Hepatic stellate cell (primary cell): Measurements from ENCODE around the gene SLC12A8.

Source experiments
- DNase-seq: peaks from one replicate; pipeline ENCODE4 v3.0.0; 2011; ENCODE audit warnings: low spot score

Gene SLC12A8

DNA sequence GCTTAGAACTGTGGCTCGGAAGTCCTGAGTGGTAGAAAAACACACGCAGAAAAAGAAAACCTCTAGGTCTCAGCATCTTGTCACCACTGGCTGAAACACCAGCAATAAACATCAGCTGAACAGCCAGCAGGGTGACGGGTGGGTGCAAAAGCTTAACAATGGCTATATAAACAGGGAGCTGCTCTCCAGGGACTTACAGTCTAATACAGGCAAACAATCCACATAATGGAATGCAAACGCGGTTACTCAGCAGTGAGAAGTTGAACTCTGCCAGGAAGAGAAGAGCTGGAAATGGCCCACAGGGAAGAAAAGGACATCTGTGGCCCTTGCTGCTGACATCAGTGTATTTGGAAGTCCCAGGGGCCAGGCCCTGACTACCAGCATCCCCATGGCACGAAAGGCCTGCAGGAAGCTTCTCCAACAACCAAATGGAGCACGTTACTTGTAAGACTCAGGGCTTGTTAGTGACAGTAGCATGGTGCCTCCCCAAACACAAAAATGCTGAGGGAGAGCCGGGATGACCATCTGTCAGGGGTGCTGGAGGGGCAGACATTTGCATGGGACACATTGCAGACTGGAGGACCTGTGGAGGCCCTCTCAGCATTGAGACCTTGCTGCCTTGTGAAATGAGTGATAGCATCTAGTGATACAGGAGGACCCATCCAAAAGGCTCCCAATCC lies 159.8 kb downstream of the SLC12A8 start:
- peak; percentile 81 for DNase-seq

DNA sequence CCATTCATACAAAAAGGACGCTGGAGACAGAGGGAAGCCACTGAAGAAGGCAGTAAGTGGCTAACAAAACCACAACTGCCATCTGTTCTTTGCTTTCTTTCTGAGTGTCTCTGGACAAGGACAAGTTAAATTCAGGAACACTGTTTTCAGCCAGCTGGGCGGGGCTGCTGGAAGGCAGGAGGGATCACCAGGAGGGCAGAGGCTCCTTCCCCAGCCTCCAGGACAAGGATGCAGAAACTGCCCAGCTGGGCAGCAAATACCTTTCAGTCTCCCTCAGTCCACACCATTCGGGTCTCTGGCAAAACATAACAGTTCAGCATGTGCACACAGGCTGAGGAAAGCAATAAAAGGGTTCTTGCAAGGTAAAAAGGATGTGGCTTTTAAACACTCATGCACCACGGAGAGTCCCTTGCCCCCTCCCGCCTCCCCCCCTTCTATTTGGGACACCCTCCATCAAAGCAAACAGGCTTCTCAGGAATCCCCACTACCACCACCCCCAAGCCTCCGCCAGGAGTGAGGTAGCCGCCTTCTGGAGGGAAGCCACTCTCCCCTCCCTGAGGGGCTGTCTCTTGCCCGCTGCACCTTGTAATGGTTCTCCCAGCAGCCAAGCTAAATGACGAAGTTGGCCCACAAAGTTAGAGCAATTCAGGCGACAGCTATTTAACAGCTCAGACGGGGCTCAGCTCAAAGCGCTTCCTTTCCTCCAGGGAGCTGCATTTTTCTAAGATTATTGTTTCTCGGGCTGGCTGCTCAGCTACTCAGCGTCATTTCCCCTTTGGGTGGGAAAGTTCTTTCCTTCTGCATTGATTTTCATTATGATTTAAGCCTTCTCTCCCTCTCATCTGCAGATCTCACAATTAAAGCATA lies 160.6 kb downstream of the SLC12A8 start:
- peak; percentile 71 for DNase-seq

DNA sequence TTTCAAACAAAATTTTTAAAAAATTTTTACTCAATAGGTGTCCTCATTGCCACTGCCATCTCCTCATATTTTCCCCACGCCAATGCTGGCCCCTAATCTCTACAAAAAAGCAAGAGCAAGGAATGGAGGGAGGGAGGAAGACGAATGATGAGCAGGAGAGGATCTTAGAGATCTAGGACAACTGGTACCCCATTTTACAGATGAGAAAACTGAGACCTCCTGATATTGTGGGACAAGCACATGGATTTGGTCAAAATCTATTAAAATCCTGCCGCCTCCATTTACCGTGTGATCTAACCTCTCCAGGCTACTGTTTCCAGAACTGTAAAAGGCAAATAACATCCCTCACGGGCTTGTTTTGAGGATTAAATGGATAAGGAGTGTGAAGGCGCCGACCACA lies 161.3 kb downstream of the SLC12A8 start:
- no peak for DNase-seq

DNA sequence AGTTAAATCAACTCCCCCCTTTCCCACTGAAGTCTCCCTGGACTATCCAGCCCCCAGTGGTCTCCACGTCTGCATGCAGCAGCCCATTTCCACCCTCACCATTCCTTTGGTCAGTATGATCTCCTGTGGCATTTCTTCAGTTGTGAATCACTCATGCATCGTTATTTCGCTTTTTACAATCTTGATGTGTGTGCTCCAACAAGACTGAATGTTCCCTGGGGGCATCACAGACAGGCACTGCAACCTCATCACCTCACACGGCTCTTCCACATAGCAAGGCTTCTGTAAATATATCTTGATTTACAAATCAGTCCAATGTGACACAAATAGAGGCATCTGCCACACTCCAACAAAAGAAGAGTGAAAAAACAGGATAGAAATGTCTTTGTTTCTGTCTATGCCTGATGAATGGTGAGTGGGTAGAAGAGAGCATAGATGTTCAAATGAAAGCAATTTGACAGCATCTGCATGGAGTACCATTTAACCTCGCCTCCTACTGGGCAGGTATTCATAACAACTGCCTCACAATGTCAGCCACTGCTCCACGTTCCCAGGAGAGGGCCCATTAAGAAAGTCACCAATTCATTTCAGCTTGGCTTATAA lies 162.0 kb downstream of the SLC12A8 start:
- DNase-seq: no peak

DNA sequence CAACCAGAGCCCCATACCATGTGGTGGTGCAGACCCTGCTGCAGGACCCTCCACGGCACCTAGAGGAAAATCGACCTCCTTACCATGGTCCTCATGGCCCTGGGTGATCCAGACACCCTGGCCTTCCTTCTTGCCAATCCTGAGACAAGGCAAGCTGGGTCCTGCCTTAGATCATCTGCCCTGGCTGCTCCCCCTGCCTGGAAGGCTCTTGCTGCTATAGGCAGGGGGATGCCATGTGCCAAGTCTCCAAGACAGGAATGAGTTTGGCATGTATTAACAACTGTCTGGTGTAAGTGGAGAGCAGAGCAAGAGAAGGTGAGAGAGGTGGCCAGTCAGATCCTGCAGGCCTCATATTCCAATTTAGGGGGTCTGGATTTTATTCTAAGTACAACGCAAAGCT lies 164.3 kb downstream of the SLC12A8 start:
- DNase-seq: no peak

DNA sequence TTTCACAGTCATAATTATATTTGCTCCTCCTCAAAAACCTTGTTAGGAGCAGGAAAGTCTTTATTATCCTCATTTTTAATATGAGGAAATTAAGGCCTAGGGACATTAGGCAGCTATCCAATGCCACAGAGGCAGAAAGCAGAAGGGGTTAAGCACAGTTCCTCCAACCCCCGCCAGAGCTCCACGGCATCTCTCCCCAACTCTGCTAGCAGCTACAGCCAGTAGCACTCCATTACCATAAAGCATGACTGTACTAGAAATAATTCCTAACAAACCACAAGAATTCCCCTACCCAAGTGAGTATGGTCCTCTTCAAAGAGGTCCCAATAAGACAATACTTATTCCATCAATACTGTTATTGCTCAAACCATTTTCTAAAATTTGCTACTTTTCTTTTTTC lies 166.6 kb downstream of the SLC12A8 start:
- DNase-seq: peak; percentile 76

DNA sequence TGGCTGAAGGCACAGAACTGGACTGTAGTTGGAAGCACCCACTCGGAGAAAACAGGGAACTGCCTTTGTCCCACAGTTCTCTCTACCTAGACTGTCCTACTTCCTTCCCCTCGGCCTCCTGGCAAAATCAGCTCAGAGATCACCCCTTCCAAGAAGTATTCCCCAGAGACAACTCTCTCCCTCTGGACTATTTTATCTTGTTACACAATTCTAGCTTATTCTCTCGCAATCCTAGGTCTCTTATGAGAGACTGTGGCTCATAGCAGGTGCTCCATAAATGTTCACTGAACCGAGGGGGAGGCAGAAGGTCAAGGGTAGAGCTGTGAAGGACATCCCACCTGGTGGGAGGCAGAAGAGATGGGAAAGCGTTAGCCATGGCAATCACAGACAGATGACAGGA lies 167.4 kb downstream of the SLC12A8 start:
- DNase-seq: no peak

DNA sequence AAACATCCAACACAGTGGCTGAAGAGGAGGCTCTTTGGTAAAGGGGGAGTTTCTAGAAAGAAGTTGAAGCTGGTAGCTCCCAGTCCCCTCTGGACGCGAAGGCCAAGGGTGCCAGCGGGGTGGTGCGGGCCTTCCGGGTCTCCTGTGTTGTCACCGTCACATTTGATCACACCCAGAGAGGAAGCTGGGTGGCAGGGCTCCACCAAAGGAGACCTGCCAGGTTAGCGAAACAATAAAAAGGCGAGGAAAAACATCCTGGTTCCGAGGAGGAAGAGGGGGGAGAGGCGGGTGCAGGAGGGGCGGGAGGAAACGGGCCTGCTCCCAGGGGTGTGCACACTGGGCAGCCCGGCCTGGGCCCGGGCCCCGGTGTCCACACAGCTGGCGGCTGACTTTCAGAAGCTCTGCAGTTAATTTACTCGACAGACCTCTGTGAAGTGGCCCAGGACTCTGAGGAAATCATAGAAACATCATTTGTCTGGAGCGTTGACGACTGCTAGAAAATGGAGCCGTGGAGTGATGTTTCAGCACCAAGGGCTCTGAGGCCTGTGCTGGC lies 168.9 kb downstream of the SLC12A8 start:
- DNase-seq: no peak

DNA sequence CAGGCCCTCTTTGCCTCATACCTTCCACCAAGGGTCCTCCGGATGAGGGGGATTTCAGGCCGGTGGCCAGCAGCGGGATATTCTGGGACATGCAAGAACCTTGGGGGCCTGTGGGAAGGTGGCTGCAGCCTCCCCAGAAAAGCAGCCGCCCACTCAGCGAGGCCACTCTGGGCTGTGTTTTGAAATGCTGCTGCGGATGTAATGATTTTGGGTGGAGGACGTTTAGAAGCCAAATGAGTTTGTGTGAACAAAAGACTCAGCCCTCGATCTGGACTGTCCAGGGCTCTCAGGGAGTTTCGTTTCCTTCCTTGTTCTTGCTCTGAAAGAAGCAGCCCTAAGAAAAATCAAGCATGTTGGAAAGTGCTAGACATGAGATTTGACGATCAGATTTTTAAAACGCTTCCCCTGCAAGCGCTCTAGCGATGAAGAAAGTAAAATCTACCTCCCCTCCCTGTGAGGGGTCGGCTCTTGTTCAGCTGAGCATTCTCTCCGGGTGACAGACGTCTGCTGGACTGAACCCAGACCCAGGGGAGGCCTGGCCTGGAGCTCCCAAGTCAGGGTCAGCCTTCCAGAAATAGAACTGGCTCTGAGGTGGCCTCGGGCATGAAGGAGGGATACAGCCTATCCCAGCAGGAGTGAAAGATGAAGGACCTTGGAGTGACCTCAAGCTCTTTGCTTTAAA lies 169.7 kb downstream of the SLC12A8 start:
- no peak for DNase-seq

DNA sequence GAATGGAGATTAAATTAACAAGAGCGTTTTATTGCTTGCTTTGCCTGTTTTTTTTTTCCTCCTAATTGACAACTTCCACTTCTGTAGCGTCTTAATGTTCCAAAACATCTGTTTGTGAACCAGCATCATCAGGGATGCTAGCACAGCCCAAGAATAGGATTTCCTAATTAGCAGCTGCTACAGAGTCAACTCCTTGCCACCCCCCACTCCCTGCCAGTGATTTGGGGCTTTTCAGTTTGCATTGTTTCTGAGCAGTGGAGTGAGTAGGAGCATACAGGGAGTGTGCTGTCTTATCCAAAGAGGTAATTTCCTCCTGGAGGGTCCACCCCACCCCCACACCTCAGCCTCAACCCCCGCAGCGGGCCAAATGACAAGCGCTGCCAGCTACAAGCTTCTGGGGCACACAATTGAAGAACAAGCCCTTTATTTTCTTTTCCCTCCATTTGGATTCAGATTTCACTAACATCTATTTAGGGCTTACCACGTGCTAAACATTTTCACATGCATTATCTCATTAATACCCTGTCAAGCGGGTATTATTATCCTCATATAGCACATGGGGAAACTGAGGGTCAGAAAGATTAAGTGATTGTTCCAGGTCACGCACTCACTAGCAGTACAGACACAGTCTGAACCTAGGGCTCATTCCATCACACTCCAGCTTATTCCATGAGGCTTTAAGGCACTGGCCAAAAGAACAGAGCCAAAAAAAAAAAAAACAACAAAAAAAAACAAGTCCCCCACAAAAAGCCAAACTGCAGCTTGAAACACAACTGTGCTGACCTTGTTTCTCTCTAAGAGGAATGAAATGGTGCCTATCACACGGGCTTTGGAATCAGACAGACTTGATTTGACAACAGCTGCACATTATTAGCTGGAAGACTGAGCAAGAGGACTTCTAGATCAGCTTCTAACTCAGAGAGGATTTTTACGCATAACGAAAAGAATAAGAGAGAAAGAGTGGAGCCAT lies 173.1 kb downstream of the SLC12A8 start:
- DNase-seq: no peak

DNA sequence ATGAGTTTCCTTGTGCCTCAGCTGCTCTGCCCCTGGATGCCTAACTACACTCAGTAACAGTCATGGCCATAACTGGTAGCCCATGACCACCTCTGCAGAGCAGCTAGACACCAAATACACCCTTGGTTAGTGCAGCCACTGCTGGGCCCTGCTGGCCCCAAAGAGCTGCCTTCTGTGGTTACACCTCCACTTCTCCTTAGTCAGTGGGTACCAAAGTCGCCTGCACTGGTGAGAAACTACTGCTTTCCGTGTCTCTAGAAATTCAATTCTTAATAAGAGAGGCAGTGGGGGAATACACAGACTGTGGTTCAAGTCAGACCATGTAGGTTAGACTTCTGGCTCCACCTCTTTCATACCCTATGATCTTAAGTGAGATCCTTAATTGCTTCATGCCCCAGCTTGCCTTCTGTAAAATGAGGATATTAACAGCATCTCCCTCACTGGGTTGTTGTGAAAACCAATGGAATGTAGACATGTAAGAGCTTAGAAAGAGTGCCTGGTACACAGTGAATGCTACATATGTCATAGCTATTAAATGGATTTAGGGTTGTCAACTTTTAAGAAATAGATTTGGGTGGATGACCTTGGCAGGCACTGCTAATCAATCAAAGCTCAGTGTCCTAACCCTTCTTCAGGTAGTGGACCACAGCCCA lies 174.9 kb downstream of the SLC12A8 start:
- DNase-seq: no peak

DNA sequence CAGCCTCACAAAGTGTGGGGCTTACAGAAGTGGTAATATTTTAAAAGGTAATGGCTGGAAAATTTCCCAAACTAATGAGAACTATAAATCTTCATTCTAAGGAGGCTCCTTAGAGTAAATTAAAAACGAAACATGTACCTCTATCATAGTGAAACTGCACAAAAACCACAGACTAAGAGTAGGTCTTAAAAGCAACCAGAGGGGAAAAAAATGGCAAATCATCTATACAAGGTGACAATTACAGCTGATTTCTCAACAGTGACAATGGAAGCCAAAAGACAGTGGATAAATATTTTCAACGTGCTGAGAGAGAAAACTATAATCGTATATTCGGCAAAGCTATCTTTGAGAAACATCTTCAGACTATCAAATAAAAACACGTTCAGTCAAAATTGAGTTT lies 177.3 kb downstream of the SLC12A8 start:
- no peak for DNase-seq

DNA sequence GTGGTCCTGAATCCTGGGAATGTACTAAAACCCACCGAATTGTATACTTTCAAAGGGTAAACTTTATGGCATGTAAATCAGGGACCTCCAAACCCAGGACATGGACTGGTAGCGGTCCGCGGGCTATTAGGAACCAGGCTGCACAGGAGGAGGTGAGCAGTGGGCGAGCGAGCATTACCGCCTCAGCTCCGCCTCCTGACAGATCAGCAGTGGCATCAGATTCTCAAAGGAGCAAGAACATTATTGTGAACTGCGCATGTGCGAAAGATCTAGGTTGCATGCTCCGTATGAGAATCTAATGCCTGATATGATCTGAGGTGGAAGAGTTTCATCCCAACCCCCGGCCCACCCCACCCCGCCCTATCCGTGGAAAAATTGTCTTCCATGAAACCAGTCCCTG lies 178.9 kb downstream of the SLC12A8 start:
- no peak for DNase-seq

DNA sequence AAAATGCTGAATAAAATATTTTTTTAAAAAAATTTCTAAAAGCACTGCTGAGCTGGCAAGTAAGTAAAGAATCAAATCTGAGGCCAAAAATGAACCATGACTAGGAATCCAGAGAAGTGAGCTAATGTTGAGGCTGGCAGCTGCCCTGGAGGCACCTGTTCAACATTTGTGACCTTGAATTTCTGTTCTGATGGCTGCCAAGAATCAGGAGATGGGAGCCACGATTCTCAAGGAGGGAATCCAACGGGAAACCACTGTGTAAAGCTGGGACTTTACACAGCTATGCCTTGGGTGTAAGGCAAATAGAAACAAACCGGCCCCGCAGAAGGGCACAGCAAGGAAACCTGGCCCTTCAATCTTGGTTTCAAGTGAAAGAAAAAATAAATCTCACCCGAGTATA lies 179.4 kb downstream of the SLC12A8 start:
- DNase-seq: no peak

DNA sequence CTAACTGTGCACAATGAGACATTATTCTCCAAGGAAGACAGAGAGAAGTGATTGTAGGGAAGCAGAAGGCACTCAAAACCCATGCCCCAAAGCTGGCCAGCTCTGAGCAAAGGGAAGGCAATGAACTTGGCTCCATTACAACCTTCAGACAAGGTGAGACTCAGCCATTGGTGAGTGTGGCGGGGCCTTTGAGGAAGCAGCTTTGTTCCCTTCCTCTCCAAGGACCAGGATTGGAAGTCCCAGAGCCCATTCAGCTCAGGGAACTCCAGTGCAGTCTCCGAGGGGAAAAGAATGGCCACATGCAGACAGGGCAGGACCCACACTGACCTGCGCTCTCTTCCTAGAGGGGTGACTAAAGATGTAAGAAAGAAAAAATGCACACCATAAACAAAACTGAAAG lies 179.9 kb downstream of the SLC12A8 start:
- DNase-seq: no peak
